Measurements from ENCODE around the gene IL6. TPM values are rescaled to one million over a fixed set of nuclear protein-coding genes. Genes with fewer than 3 reads are reported as not detected.
"Not testable (repeated sequence)": the region's sequence is repeated elsewhere in the genome, so short reads cannot be mapped to it uniquely, and the experiment has no call there.

Gene IL6
- total and polyA plus RNA-seq, 10 donors = 1.8 to 11.8 (median 4.1) TPM

- no peaks in the 10 kb centered on the region for H3K36me3 ChIP-seq
- no peak for DNase-seq
- peaks cover 21 to 94% (median 71%) of the 10 kb centered on the region in 6 donors for H3K4me1 ChIP-seq
- TF ChIP-seq CTCF (IDR thresholded peaks at IDR 0.05 in 8 of 11, conservative IDR thresholded peaks at IDR 0.05 in 3 of 11) (no peak), POLR2A (IDR thresholded peaks at IDR 0.05) (no peak), POLR2AphosphoS5 (IDR thresholded peaks at IDR 0.05) (no peak)
- H3K27me3 ChIP-seq (replicated peaks in 1 of 7) = no peaks in the 10 kb centered on the region
- no peaks in the 10 kb centered on the region for H3K9me3 ChIP-seq
- 29 to 39% (median 34%) methylated on average over 2 of the region's 2 CpGs for WGBS, 5 donors
- intact Hi-C loops (cut with DNase I; ENCODE audit: low total_unique reads) = no loop called here
- no peak overlapping the region for H3K4me3 ChIP-seq
- H3K27ac ChIP-seq = peak overlapping the region; percentile 24 to 76 (median 59)
Measured at GRCh38 chr7:22697876-22698606, 29.0 kb upstream of the IL6 start.

GRCh38 chr7:22698767-22699166, 28.2 kb upstream of the IL6 start:
- H3K4me1 ChIP-seq = peaks cover 21 to 94% (median 71%) of the 10 kb centered on the region in 6 donors
- H3K4me3 ChIP-seq = no peak overlapping the region
- intact Hi-C loops (cut with DNase I; ENCODE audit: low total_unique reads) = no loop called here
- TF ChIP-seq POLR2AphosphoS5 (IDR thresholded peaks at IDR 0.05) (no peak), POLR2A (IDR thresholded peaks at IDR 0.05) (no peak), CTCF (IDR thresholded peaks at IDR 0.05 in 8 of 11, conservative IDR thresholded peaks at IDR 0.05 in 3 of 11) (no peak)
- no peaks in the 10 kb centered on the region for H3K27me3 ChIP-seq (replicated peaks in 1 of 7)
- peak overlapping the region in 6 of 8 donors; percentile 24 to 76 (median 56) for H3K27ac ChIP-seq
- DNase-seq = no peak
- H3K9me3 ChIP-seq = no peaks in the 10 kb centered on the region
- no peaks in the 10 kb centered on the region for H3K36me3 ChIP-seq
- WGBS, 5 donors = 62 to 71% (median 65%) methylated on average over 5 to 6 of the region's 6 CpGs

- H3K27me3 ChIP-seq (replicated peaks in 1 of 7) = no peaks in the 10 kb centered on the region
- peaks cover 21 to 76% (median 57%) of the 10 kb centered on the region in 6 donors for H3K4me1 ChIP-seq
- H3K4me3 ChIP-seq = no peak overlapping the region
- 23 to 65% (median 33%) methylated on average over 1 of the region's 1 CpG for WGBS, 5 donors
- TF ChIP-seq CTCF (IDR thresholded peaks at IDR 0.05 in 8 of 11, conservative IDR thresholded peaks at IDR 0.05 in 3 of 11) (no peak), POLR2A (IDR thresholded peaks at IDR 0.05) (no peak), POLR2AphosphoS5 (IDR thresholded peaks at IDR 0.05) (no peak)
- intact Hi-C loops (cut with DNase I; ENCODE audit: low total_unique reads) = no loop called here
- H3K9me3 ChIP-seq = no peaks in the 10 kb centered on the region
- no peak for DNase-seq
- H3K36me3 ChIP-seq = no peaks in the 10 kb centered on the region
- H3K27ac ChIP-seq = peak overlapping the region in 1 of 8 donors; percentile 15
Measured at GRCh38 chr7:22700559-22701002, 26.4 kb upstream of the IL6 start.

GRCh38 chr7:22702516-22702915, 24.5 kb upstream of the IL6 start:
- DNase-seq = no peak
- no peaks in the 10 kb centered on the region for H3K9me3 ChIP-seq
- H3K27me3 ChIP-seq (replicated peaks in 1 of 7) = no peaks in the 10 kb centered on the region
- H3K27ac ChIP-seq = peak overlapping the region in 1 of 8 donors; percentile 10
- H3K4me3 ChIP-seq = no peak overlapping the region
- H3K36me3 ChIP-seq = no peaks in the 10 kb centered on the region
- intact Hi-C loops (cut with DNase I; ENCODE audit: low total_unique reads) = no loop called here
- WGBS, 5 donors = 86 to 94% (median 92%) methylated on average over 4 of the region's 4 CpGs
- H3K4me1 ChIP-seq = peaks cover 16 to 57% (median 39%) of the 10 kb centered on the region in 6 donors
- TF ChIP-seq CTCF (IDR thresholded peaks at IDR 0.05 in 8 of 11, conservative IDR thresholded peaks at IDR 0.05 in 3 of 11) (no peak), POLR2AphosphoS5 (IDR thresholded peaks at IDR 0.05) (no peak), POLR2A (IDR thresholded peaks at IDR 0.05) (no peak)

GRCh38 chr7:22703107-22703855, 23.7 kb upstream of the IL6 start:
- 83 to 97% (median 89%) methylated on average over 7 to 9 of the region's 10 CpGs for WGBS, 5 donors
- DNase-seq; H3K9me3 ChIP-seq; H3K27ac ChIP-seq; H3K4me3 ChIP-seq; H3K27me3 ChIP-seq (replicated peaks in 1 of 7); intact Hi-C loops (cut with DNase I; ENCODE audit: low total_unique reads); H3K36me3 ChIP-seq: not testable (repeated sequence)
- H3K4me1 ChIP-seq = peaks cover 10 to 49% (median 32%) of the 10 kb centered on the region in 6 donors

- H3K4me3 ChIP-seq; H3K27me3 ChIP-seq (replicated peaks in 1 of 7); H3K27ac ChIP-seq; H3K36me3 ChIP-seq; intact Hi-C loops (cut with DNase I; ENCODE audit: low total_unique reads); H3K9me3 ChIP-seq; DNase-seq: not testable (repeated sequence)
- peaks cover 6 to 41% (median 24%) of the 10 kb centered on the region in 6 donors for H3K4me1 ChIP-seq
- 85 to 94% (median 88%) methylated on average over 17 of the region's 17 CpGs for WGBS, 5 donors
Measured at GRCh38 chr7:22703978-22704610, 22.9 kb upstream of the IL6 start.

Data from spleen (tissue), 11 donors.